HG02970 (cell line): Measurements from ENCODE around the gene SLC15A3.
A peak's percentile ranks its signal among the peaks of the same experiment; 100 is the strongest.
"Not testable (repeated sequence)": the region's sequence is repeated elsewhere in the genome, so short reads cannot be mapped to it uniquely, and the experiment has no call there.

ENCODE experiments used
- ATAC-seq: cut with Tn5 transposase; IDR thresholded peaks from one replicate; pipeline ENCODE4 v1.9.1; 2021; ENCODE audit warnings: mild to moderate bottlenecking, moderate library complexity, moderate number of reproducible peaks; ENCODE audit not compliant: unreplicated experiment, low FRiP score

The SLC15A3 gene

DNA sequence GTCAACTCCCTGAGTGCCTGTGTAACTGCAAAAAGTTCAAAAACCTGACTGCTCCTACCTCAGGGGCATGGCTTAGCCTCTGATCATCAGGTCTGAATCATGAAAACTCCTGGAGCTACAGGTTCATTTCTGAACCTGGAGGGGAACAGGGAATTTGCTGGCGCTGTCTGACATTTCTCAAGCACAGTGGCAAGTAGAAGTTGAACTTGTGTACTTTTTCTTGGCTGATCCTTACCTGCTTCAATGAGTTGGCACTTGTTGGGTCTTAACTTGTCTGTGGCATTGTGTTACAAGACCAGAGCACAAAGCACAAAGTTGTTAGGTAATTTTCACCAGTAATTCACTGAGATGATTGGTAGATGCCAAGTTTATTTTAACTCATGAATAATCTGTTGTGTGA, 34.7 kb downstream of the SLC15A3 start:
- no peak for ATAC-seq

DNA sequence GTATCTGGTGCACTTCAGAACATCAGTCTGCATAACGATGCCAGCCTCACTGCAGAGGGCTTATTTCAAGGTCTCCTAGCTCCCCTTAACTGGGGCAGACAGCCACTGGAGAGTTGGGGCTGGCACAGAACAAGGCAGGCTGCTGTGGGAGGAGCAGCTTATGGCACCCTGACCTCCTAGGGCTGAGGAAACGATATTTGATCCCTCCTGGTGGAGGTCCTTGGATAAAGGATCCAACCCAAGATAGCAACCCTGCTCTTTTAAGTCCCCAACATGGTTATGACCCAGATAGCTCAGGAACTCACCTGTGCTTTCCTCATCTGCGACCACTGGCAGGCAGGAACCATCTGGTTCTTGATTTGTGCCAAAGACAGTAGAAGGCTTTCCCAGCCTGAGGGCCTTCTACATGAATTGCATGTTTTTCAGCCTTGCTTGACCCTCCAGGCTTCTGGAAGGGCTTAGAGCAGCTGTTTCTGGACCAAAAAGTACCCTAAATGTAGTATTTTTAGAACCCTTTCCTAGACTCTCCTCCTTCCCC, 35.2 kb downstream of the SLC15A3 start:
- no peak for ATAC-seq

DNA sequence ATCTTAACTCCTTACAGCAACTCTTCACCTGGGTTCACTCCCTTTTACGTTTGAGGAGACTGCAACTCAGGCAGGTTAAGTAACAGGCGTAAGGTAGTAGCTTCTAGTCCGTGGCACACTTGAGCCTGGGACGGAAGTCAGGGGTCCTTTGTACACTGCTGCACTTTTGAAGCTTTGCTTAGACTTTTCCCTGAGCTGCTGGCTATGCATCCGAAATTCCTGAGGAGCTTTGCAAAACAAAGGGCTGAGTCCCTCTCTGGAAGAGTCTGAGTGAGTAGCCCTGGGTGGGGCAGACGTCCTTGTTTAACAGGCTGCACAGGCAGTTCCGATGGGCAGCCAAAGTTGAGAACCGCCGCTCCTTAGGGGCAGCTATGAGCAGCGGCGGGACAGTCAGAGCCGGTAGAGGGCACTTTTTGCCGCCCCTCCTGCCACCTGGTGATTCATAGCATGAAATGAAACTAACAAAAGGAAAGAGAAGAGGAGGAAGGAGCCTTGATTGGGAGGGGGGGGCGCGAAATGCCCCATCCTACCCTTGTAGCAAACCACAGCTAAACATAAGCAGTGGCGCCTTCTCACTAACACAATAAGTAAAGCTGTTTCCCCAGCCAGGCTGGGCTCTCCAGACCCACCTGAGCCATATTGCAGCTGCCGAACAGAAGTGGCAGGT, 36.6 kb downstream of the SLC15A3 start:
- peak; percentile 43 for ATAC-seq

DNA sequence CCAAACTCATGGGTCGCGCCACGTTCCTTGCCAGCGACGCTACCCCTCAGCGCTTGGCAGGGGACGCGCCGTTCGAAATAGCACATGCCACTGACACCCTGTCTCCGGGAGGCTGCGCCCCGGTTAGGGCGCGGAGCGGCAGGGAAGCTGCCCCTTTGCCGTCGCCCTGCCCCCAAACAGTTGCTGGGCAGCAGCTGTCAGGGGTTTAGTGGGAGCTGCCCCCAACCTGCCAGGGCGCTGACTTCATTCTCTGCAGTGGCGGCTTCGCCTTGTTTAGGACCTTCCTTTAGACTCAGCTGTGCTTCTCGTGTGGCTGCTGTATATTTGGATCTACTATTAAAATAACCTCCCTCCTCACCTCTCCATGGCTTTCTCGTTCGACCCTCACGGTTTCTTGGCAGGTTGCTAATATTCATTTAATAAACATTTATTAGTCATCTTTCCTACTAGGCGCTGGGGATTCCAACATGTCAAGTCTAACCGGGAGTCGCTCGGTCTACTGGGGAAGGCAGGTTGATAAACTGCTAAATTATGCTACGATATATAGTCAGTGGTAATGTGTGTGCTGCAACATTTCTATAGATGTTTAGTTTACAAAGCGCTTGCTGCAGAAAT, 37.2 kb downstream of the SLC15A3 start:
- ATAC-seq = no peak

DNA sequence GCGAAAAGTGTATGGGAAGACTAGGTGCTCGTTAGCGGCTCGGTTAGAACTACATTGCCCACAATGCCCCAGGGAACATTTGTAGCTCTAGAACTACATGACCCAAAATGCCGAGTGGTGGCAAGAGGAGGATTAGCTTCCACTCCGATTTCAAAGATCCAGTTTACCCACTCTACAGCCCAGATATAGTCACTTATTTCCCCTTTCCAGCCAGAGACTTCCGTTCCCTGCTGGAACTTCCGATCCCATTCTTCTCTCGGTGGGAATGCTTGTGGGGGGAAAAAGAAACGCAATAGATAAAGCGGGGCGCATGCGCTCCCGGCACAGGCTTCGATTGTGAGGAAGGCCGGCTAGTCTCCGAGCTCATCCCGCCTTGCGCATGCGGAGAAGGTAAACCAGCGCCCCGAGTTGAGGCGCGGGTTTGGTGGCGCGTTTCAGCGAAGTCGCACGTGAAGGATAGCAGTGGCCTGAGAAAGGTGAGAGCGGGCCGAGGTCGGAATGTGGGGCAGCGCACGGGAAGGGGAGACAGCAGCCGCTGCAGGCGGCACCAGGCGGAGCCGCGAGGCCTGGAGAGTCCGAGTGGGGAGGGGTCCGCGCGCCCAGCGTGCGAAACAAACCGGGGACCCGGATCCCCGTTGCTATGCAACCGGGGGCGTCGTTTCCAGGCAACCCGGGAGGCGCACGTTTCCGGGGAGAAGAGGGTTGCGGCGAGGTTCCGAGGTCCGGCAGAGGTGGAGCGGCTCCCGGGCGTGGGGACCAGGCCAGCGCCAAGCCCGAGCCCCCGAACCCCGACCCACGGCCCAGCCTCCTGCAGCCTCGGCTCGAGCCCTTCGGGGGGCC, 38.0 kb downstream of the SLC15A3 start, which contains the start of gene TMEM109:
TMEM109 (plus strand) TSS at position 366 of the 840 bp plus-strand sequence. CDS start 5,536 bp downstream, outside the sequence.
- ATAC-seq = peak; percentile 38

DNA sequence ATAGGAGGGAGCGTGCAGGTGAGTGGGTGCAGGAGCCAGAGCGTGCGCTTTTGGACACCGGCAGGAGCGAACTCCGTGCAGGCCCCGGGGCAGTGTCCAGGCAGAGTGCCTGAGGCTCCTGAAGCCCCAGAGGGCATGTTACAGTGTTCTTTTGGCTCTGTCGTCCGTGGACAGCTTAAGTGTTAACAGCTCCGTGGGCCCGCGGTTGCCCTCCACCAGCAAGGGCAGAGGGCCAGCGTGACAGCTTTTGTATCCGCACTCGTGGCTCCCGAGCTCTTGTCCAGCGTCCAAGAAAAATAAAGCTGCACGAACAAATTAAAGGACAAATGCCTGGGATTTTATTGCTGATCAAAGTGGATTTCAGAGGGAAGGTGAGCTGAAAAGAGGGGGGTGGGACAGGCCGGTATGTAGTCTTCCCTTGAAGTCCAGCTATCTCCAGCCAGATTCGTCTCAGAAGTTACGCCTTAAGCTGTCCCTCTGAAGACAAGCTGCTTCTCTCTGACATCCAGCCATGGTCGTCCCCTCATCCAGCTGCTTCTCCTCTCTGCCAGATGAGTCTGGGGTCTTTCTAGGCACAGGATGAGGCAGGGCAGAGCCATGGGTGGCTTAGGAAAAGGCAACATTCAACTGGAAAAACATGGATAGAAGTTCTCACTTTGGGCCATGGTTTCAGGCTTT, 39.0 kb downstream of the SLC15A3 start:
- ATAC-seq = no peak

DNA sequence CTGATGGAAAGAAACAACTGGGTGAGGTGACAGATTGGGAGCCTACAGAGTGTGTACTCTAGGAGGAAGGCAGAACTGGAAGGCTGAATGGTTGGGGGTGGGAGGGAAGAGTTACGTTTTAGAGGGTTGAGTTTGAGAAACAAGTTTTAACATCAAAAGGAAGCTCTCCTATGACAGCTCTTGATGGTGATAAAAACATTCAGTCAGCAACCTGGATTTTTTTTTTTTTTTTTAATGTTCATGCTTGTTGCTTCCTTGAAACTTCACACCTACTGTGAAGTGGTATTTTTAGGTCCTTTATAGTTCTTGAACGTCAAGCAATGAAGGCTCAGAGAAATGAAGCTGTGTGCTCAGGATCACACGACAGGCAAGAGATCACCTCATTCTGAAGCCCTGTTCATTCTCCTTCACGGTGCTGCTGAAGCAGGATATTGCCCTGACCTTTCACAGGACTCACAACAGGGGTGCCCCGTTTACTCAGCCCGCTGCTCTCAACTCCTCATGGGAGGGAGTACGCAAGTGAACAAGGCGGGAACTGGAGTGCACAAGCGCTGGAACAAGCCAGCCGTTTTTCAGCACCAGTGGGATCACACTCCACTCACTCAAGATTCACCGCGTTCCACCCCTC, 39.6 kb downstream of the SLC15A3 start:
- ATAC-seq = no peak

DNA sequence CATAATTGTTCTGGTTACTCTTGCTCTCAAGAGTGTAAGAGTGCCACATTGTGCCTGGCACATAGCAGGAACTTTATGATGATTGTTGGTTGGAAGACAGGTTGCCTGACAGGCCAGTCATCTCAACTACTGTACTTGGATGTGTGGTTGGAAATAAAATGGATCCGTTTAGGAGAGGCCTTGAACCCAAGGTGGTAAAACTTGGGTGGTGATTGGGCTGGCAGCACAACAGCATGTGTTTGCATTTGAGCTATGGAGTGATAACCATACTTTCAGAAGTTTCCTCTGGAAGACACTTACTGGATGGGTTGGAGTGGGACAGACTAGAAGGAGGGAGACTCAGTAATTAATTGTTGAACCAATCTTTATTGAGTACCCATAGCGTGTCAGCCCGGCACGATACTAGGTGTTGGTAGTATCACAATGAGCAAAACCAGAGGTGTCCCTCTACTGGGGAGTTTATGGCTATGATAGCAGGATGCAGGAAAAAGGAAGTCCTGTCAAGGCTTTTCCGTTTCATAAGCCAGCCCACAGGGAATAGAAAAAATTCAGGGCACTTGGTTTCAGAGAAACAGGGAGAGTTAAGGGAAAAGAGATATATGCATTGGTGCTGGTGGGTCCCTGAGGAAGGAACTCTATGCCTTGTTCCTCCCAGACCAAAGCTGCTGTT, 41.1 kb downstream of the SLC15A3 start:
- no peak for ATAC-seq

DNA sequence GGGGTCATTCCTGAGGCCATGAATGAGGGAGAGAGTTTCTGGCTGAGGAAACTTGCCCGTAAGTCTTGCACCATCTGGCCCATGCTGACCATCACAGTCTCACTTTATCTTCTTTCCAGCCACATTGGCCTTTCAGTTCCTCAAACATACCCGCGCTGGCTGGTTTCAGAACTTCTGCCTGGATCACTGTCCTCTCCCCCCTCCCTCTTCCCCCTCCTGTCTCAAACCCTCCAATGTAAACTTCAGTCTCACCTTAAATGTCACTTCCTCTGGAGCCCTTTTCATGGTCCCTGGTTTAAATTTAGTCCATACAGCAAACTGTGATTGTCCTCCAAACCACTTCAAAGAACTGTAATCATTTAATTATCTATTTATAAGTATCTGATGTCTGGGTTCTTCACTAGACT, 41.7 kb downstream of the SLC15A3 start:
- no peak for ATAC-seq

DNA sequence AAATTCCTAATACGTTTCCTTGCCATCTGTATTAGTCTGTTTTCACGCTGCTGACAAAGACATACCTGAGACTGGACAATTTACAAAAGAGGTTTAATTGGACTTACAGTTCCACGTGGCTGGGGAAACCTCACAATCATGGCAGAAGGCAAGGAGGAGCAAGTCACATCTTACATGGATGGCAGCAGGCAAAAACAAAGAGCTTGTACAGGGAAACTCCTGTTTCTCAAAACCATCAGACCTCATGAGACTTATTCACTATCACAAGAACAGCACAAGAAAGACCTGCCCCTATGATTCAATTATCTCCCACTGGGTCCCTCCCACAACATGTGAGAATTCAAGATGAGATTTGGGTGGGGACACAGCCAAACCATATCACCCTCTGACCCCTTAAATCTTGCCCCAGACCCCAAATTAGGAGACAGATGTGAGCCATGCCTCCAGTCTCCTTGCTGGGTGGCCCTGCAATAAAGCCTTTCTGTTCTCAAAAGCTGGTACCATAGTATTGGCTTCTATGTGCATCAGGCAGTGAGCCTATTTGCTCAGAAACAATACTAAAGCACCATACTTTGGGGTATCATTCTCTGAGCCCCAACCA, 42.2 kb downstream of the SLC15A3 start:
- not testable (repeated sequence) for ATAC-seq

DNA sequence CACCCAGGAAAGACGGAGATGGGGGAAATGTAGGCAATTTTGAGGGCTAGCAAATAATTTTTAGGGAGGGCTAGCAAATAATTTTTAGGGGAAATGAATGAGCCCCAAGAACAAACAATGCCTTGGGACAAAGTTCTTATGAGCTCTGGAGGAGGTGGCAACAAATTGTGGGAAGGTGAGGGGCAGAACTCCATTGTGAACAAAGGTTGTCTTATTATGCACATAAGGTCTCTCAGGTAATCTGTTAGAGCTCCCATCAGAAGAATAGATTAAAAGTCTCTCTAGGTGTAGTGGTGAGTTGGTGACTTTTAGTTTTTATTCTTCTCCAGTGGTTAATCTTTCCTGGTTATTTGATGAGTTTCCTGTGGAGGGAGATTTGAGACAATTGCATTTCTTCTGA, 43.2 kb downstream of the SLC15A3 start:
- no peak for ATAC-seq

DNA sequence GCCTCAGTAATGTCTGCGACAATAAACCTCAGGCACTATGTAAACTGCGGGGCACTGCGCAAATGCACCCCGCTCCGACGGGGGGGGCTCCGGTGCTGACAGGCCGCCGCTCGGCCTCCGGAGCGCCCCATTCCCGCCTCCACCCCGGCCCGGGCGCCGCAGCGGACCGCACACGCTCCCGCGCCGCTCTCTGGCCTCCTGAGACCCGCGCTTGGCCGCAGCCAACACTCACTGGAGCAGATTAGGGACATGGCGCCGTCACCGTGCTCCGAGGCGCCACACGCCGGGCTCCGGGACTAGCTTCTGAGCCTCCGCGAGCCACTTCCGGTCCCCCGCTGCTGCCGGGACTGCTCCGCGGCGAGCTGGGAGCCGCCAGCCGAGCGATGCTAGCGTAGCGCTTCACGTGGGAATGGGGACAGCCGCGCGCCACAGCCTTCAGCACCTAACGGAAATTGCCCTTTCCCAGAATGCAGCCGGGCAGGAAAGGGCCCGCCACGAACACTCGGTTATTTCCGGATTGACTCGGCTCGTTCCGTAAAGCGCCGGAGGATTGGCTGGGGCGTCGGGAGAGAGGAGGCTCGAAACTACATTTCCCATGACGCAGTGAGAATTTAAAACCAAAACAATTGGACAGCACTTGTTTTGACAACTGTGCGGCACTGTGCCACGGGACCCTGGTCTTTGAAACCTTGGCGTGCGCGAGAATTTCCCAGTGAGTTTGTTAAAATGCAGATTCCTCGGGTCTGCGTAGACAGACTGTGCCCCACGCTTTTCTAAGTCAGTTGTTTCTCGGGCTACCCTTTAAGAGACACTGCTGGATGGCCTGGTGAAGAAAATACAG, 45.6 kb downstream of the SLC15A3 start, which contains the start of gene PRPF19:
PRPF19 (minus strand) TSS at position 454 of the 841 bp plus-strand sequence; CDS start at position 251, 203 bp downstream.
- peak; percentile 82 for ATAC-seq

DNA sequence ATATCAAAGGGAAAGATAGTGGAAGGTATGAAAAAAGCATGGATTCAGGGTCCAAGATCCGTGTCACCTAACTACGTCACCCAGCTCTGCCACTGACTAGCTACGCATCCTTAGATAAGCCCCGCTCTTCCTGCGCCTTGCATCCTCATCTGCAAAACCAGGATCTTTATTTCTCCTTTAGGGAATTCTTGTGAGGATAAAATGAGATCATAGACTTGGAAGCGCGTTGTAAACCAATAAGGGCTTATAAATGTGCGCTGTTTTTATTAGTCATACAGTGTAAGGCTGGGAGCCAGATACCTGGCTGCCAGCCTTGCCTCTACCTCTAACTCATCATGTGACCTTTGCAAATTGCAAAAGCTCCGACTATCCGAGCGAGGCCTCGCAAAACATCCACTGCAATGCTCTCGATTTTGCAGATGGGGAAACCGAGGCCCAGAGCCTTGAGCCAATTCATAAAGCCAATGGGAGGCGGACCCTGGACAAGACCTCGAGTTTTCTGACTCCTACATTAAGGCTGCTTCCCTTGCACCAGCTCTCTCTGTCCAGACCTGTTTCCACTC, 46.3 kb downstream of the SLC15A3 start:
- ATAC-seq = no peak

DNA sequence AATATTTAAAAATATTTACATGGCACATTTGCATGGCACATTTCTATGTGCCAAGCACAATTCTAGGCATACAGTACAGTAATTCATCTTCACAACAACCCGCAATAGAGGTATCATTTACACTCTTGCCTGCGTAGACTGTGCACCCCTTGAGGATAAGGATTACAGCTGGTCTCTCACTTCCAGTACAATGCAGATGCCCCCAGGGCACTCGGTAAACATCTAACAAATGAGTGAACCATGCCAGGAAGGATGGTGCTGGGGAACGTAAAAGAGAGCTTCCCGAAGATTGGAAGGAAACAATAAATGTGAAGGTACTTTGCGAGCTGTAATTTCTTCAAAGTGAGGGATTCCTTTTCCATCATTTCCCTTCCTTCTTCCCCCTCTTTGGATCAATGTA, 46.9 kb downstream of the SLC15A3 start:
- ATAC-seq = no peak

DNA sequence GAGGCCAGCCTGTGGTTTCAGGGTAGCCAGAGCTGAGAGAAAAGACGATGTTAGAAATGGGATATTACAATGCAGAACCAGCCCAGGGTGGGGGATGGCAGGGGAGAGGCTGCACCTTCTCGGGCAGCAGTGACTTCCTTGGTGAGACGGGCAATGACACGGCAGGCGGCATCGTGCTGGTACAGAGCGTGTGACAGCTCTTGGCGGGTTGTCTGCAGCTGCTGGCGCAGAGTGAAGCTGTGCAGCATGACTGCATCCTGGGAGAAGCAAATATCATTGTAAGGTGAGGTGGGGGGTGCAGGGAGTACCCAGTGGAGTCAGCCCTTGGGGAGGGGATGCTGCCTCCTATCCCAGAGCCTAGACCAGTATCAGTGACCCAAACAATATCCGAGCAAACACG, 49.4 kb downstream of the SLC15A3 start:
- ATAC-seq = no peak

DNA sequence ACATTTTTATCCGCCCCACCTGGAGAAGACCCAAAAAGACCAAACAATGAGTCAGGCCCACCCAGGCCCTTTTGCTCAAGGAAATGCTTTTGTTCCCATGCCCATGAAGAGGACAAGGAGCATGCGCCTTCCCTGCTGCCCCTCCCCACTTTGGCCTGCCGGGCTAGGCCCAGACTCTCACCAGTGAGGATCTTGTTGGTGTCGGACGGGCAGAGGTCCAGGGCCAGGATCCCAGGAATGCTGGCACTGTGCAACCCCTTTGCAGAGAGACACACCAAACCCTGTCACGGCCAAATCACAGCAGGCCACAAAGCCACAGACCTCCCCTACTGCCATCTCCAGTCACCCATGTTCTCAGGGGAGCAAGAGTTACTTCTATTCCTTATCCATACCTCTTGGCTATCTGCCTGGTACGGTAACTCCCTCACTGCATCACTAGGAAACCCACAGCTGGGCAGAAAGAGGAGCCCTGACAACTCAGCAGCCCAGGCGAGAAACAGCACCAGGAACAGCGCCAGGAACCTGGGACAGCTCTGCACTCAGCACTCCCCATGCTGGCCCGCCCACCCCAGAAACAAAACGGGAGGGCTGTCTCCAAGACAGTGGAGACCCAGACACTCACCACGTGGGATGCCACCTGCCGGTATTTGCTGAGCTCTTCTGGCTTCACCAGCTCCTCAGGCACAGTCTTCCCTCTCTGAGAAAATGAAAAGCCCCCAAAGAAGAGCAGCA, 51.1 kb downstream of the SLC15A3 start:
- ATAC-seq = no peak

DNA sequence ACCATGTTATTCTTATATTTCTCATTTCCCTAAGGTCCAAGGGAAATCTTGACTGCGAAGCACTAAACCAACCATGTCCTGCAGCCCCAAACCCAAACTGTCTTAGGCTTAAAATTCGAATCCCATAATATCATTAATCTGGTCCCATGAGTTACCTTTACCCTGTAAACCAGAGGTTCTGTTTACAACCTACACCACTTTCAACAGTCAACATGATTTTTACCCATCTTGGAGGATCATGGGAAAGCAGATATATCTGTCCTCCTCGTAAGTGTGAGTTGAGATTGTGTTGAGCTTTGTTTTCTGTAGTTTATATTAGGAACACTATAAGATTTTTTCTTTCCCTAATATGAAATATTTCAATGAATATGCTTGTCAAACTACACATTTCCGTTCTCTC, 52.0 kb downstream of the SLC15A3 start:
- no peak for ATAC-seq
